AG04450 (cell line): ENCODE results near the gene BASP1. TPM values are rescaled to one million over a fixed set of nuclear protein-coding genes. Genes with fewer than 3 reads are reported as not detected.

ENCODE experiments used
- CTCF ChIA-PET: fragments of 300-600, 350-600 bp; formaldehyde crosslinking; extraction: SDS; loops from one replicate; lab custom pipeline; 2022; ENCODE audit warnings: antibody characterized with exemption, inconsistent platforms; lab: Charles Lee
- POLR2A ChIA-PET: fragments of 350-600 bp; formaldehyde crosslinking; extraction: SDS; loops from one replicate; lab custom pipeline; 2021; ENCODE audit warnings: antibody characterized with exemption, inconsistent platforms; lab: Yijun Ruan, JAX
- DNase-seq: peaks from one replicate; pipeline ENCODE4 v3.0.0-alpha.2; 2011; ENCODE audit warnings: low read depth, low spot score
- H3K27ac ChIP-seq: one replicate; pipeline ENCODE4 v1.5.1; 2012; ENCODE audit warnings: low read depth, low read length, control low read depth
- H3K27me3 ChIP-seq: one replicate; pipeline ENCODE4 v1.6.0; 2012; ENCODE audit warnings: low read length; ENCODE audit not compliant: control insufficient read depth, insufficient read depth
- H3K4me3 ChIP-seq: 2 replicates; pipeline ENCODE4 v1.5.1; 2011; ENCODE audit warnings: mild to moderate bottlenecking, low read depth, low read length, control low read depth
- H3K9me3 ChIP-seq: 2 replicates; pipeline ENCODE4 v1.5.1; 2012; ENCODE audit warnings: low read length; ENCODE audit not compliant: control insufficient read depth, insufficient read depth
- polyA plus RNA-seq: library from polyadenylated mRNA; depleted of rRNA; stranded (reverse); fragments of >200 nt; gene quantifications from 2 replicates; pipeline ENCODE4 v1.2.3, GENCODE V29; 2011
- TF ChIP-seq, protein P1 (sequence below): IDR thresholded peaks from 2 replicates; pipeline ENCODE4 v1.5.1; 2011; ENCODE audit warnings: low read depth, low read length, control low read depth, inconsistent platforms

Gene BASP1
- polyA plus RNA-seq, 1 experiment = 227 TPM

- TF ChIP-seq, protein P1, sequence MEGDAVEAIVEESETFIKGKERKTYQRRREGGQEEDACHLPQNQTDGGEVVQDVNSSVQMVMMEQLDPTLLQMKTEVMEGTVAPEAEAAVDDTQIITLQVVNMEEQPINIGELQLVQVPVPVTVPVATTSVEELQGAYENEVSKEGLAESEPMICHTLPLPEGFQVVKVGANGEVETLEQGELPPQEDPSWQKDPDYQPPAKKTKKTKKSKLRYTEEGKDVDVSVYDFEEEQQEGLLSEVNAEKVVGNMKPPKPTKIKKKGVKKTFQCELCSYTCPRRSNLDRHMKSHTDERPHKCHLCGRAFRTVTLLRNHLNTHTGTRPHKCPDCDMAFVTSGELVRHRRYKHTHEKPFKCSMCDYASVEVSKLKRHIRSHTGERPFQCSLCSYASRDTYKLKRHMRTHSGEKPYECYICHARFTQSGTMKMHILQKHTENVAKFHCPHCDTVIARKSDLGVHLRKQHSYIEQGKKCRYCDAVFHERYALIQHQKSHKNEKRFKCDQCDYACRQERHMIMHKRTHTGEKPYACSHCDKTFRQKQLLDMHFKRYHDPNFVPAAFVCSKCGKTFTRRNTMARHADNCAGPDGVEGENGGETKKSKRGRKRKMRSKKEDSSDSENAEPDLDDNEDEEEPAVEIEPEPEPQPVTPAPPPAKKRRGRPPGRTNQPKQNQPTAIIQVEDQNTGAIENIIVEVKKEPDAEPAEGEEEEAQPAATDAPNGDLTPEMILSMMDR = no peak
- ChIA-PET POLR2A (no interaction called here), CTCF (interaction anchor here (0.8 to 1.0 kb wide), 2 partner anchors 12 to 36 kb away, joined by 4 read pairs; no protein-coding TSS in a partner anchor)
- no peak overlapping the region for H3K27ac ChIP-seq
- H3K4me3 ChIP-seq = no peak overlapping the region
- H3K27me3 ChIP-seq = no peaks in the 10 kb centered on the region
- no peak for DNase-seq
- H3K9me3 ChIP-seq = peaks cover 4% of the 10 kb centered on the region; the same call in 1 of the 2 replicates
Observed at GRCh38 chr5:17252543-17252942, 35.1 kb downstream of the BASP1 start.

DNA sequence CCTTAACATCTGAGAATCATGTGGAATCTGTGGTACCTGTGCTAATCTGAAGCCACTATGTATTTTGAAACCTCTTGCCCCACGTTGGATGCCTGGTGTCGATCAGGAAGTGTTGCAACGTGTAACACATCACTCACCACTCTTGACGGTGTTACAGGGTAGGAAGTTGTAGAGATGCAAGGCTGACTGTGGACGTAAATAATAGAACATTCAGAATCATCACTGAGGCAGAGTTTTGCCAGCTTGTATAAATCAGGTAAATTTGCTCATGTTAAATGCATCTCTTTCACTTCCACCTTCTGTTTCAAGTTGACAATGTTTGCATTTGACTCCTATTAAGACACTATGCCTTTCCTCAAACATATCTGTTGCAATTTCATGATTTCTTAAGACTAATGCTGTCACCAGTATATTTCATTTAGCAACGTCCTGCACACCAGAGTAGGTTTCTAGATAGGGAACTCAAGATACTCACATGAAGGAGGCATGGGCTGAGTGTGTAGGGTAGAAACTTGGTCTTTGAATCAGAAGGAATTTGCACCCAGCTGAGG is 38.1 kb downstream of the BASP1 start:
- H3K27ac ChIP-seq = no peak overlapping the region
- ChIA-PET CTCF (interaction anchor here (1.2 kb wide), 1 partner anchor 39 kb away, joined by 3 read pairs; no protein-coding TSS in a partner anchor), POLR2A (no interaction called here)
- DNase-seq = no peak
- no peak overlapping the region for H3K4me3 ChIP-seq
- TF ChIP-seq, protein P1 = no peak
- H3K27me3 ChIP-seq = no peaks in the 10 kb centered on the region
- peaks cover 3% of the 10 kb centered on the region for H3K9me3 ChIP-seq

- no peak overlapping the region for H3K27ac ChIP-seq
- ChIA-PET CTCF (interaction anchor here (0.6 kb wide), 1 partner anchor 25 kb away, joined by 3 read pairs; no protein-coding TSS in a partner anchor), POLR2A (no interaction called here)
- TF ChIP-seq, protein P1 = no peak
- no peaks in the 10 kb centered on the region for H3K27me3 ChIP-seq
- H3K4me3 ChIP-seq = no peak overlapping the region
- H3K9me3 ChIP-seq = no peaks in the 10 kb centered on the region; the same call in 1 of the 2 replicates
- DNase-seq = no peak
Observed at GRCh38 chr5:17256171-17256570, 38.7 kb downstream of the BASP1 start.

GRCh38 chr5:17256839-17257238 is 39.4 kb downstream of the BASP1 start:
- H3K27ac ChIP-seq = no peak overlapping the region
- H3K27me3 ChIP-seq = no peaks in the 10 kb centered on the region
- TF ChIP-seq, protein P1 = no peak
- no peak for DNase-seq
- POLR2A ChIA-PET = no interaction called here
- no peak overlapping the region for H3K4me3 ChIP-seq
- CTCF ChIA-PET = interaction anchor here (1.0 kb wide), 1 partner anchor 20 kb away, joined by 4 read pairs; no protein-coding TSS in a partner anchor
- H3K9me3 ChIP-seq = no peaks in the 10 kb centered on the region; the same call in 1 of the 2 replicates

GRCh38 chr5:17257705-17258273 is 40.4 kb downstream of the BASP1 start:
- no peaks in the 10 kb centered on the region for H3K27me3 ChIP-seq
- H3K4me3 ChIP-seq = no peak overlapping the region
- TF ChIP-seq, protein P1 = no peak
- DNase-seq = no peak
- ChIA-PET POLR2A (no interaction called here), CTCF (interaction anchor here (0.9 to 1.0 kb wide), 2 partner anchors 21 to 41 kb away, joined by 3 to 4 read pairs; no protein-coding TSS in a partner anchor)
- peak overlapping the region; percentile 54 for H3K27ac ChIP-seq
- H3K9me3 ChIP-seq = no peaks in the 10 kb centered on the region; the same call in 1 of the 2 replicates
